Measurements from ENCODE around the gene OSBPL1A.

OSBPL1A gene

DNA sequence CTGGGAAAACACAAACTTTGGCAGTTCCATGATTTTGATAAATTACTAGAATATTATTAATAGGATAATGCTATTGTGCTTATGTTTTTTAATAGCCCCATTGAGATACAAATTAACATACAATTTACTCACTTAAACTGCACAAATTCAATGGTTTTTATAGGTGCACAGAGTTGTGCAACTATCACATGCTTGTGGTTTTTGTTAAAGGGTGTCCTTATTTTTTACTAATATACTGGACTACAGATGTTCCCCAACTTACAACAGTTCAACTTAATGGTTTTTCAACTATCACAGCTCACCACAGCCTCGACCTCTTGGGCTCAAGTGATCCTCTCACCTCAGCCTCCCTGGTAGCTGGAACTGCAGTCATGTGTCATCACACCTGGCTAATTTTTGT is 76.6 kb downstream of the OSBPL1A start:
- peak; percentile 37 for DNase-seq (ENCODE audit: low read depth)
- TF ChIP-seq, protein P1, sequence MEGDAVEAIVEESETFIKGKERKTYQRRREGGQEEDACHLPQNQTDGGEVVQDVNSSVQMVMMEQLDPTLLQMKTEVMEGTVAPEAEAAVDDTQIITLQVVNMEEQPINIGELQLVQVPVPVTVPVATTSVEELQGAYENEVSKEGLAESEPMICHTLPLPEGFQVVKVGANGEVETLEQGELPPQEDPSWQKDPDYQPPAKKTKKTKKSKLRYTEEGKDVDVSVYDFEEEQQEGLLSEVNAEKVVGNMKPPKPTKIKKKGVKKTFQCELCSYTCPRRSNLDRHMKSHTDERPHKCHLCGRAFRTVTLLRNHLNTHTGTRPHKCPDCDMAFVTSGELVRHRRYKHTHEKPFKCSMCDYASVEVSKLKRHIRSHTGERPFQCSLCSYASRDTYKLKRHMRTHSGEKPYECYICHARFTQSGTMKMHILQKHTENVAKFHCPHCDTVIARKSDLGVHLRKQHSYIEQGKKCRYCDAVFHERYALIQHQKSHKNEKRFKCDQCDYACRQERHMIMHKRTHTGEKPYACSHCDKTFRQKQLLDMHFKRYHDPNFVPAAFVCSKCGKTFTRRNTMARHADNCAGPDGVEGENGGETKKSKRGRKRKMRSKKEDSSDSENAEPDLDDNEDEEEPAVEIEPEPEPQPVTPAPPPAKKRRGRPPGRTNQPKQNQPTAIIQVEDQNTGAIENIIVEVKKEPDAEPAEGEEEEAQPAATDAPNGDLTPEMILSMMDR (conservative IDR thresholded peaks at IDR 0.05; ENCODE audit: low read length): no peak
- H3K4me3 ChIP-seq (ENCODE audit: low read length): no peak overlapping the region

DNA sequence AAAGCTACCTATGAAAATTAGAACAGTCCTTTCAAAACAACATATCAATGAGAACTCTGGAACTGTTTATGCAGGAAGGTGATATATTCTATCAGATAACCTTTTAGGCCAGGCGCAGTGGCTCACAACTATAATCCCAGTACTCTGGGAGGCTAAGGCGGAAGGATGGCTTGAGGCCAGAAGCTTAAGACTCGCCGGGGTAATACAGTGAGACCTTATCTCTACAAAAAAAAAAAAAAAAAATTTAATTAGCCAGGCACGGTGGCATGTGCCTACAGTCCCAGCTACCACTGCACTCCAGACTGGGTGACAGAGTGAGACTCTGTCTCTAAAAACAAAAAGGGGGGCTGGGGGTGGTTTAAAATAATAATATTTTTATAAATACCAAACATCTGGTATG is 77.9 kb downstream of the OSBPL1A start:
- H3K4me3 ChIP-seq (ENCODE audit: low read length): no peak overlapping the region
- DNase-seq (ENCODE audit: low read depth): no peak
- TF ChIP-seq, protein P1 (conservative IDR thresholded peaks at IDR 0.05; ENCODE audit: low read length): no peak

GRCh38 chr18:24317370-24317769 is 80.3 kb downstream of the OSBPL1A start:
- H3K4me3 ChIP-seq (ENCODE audit: low read length): no peak overlapping the region
- TF ChIP-seq, protein P1 (conservative IDR thresholded peaks at IDR 0.05; ENCODE audit: low read length): no peak
- DNase-seq (ENCODE audit: low read depth): no peak

- no peak overlapping the region for H3K4me3 ChIP-seq (ENCODE audit: low read length)
- no peak for DNase-seq (ENCODE audit: low read depth)
- TF ChIP-seq, protein P1 (conservative IDR thresholded peaks at IDR 0.05; ENCODE audit: low read length): no peak
These were observed 82.5 kb downstream of the OSBPL1A start for GRCh38 chr18:24315170-24315569.

DNA sequence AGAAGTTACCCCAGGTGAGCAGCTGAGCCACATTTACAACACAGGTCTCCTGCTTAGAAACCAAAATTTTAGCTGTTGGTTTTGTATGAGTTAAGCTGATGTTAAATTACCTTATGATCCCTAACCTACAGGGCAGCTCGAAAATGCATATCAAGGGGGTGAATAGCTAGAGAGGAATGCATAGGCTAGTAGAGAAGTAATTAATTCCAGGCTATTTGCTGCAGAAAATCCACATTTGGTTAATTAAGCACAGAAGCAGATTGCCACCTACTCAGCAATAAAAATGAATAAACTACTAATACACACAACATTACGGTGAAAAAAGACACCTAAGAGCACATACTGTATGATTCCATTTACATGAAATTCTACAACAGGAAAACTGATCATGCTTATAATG is 91.4 kb downstream of the OSBPL1A start:
- no peak overlapping the region for H3K4me3 ChIP-seq (ENCODE audit: low read length)
- DNase-seq (ENCODE audit: low read depth): peak; percentile 35
- TF ChIP-seq, protein P1 (conservative IDR thresholded peaks at IDR 0.05; ENCODE audit: low read length): no peak

GRCh38 chr18:24300703-24301102 is 96.9 kb downstream of the OSBPL1A start:
- DNase-seq (ENCODE audit: low read depth): no peak
- no peak overlapping the region for H3K4me3 ChIP-seq (ENCODE audit: low read length)
- TF ChIP-seq, protein P1 (conservative IDR thresholded peaks at IDR 0.05; ENCODE audit: low read length): no peak

DNA sequence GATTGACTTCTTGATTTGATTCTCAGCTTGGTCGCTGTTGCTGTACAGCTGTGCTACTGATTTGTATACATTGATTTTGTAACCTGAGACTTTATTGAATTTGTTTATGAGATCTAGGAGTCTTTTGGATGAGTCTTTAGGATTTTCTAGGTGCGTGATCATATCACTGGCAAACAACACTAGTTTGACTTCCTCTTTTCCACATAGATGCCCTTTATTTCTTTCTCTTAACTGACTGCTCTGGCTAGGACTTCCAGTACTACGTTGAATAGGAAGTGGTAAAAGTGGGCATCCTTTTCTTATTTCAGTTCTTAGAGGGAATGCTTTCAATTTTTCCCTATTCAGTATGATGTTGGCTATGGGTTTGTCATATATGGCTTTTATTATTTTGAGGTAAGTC is 101.3 kb downstream of the OSBPL1A start:
- TF ChIP-seq, protein P1 (conservative IDR thresholded peaks at IDR 0.05; ENCODE audit: low read length): no peak
- DNase-seq (ENCODE audit: low read depth): no peak
- no peak overlapping the region for H3K4me3 ChIP-seq (ENCODE audit: low read length)

Data from AG10803 (cell line).